Hindlimb muscle (tissue), 1 donor: Measurements from ENCODE around the gene ANKRD63. TPM values are rescaled to one million over a fixed set of nuclear protein-coding genes. Genes with fewer than 3 reads are reported as not detected.
A peak's percentile ranks its signal among the peaks of the same experiment; 100 is the strongest.

Source experiments
- DNase-seq: peaks from one replicate; pipeline ENCODE4 v3.0.0-alpha.2; 2013
- polyA plus RNA-seq: library from polyadenylated mRNA; unstranded; fragments of 120-200 nt; gene quantifications from one replicate; pipeline ENCODE4 v1.2.1, GENCODE V29; 2013; ENCODE audit not compliant: insufficient read length

The ANKRD63 gene
- polyA plus RNA-seq, 1 donor: 0.40 TPM

GRCh38 chr15:40293905-40294895 is 11.3 kb upstream of the ANKRD63 start:
- no peak for DNase-seq

- no peak for DNase-seq
Measured at GRCh38 chr15:40293006-40293405, 10.1 kb upstream of the ANKRD63 start.

DNA sequence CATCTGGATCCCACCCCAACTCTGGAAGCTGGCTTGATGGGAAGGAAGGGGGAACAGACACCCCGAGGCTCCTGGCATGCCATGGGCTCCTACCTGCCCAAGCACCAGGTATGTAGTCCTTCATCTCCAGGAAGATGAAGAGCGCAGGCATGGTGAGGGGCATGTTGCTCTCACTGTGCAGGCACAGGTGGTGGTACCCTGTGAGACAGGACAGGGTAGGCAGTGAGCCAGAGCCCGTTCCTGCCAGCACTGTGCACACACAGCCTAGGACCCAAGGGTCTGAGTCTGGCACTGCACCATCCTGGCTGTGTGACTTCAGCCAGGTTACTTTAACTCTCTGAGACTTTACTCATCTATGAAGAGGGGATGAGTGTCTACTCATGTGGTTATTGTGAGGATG is 9.4 kb upstream of the ANKRD63 start:
- no peak for DNase-seq

DNA sequence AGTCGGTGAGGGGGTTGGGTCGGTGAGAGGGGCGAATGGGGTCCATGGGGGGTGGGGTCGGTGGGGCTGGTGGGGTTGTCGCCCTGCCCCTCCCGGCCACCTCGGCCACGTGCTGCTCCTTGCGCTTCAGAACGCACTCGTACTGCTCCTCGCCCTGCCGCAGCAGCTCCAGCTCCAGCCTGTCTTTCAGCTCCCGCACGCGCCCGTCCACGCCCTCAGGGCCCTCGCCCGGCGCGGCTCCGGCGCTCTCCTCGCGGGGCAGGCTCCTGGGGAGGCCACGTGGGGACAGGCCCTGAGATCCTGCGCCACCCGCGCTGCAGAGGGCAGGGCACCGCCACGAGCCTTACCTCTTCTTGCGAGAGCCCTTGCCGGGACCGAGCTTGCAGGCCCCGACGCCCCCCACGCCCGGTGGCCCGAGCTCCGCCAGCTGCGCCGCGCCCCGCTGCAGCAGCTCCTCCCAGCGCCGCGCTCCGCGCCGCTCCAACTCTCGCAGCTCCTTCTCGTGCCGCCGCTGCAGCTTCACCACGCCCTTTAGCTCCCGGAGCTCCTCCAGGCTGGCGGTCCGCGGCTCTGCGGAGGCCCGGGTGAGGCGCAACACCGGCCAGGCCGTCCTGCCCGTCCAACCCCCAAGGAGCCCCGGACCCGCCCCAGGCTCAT is 8.2 kb upstream of the ANKRD63 start:
- DNase-seq: peak; percentile 51

- DNase-seq: no peak
Measured at GRCh38 chr15:40290545-40290917, 7.7 kb upstream of the ANKRD63 start.

DNA sequence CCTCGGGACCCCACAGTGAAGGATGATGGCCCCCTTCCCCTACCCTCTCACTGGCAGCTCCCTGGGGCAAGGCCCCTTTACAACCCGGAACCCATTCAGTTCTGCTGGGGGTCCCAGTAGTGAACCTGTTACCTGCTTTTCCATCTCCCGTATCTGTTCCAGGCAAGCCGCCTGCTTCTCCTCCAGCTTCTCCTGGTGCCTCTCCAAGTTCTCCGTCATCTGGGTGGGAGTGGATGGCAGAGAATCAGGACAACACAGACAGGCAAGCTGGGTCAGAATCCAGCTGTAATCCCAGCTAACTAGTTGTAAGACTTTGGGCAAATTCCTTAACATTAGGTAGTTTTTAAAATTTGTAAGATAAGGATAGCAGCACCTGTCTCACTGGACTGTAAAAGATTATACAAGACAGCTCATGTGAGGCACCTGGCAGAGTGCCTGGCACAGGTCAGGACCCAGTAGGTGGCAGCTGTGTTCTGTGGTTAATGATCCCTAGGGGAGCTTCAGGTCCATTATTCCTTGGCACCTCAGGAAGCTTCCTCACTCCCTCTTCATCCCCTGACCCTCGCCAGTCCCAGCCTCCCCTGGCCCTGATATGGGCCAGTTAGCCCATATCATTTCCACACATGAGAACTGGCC is 6.4 kb upstream of the ANKRD63 start:
- DNase-seq: no peak

DNA sequence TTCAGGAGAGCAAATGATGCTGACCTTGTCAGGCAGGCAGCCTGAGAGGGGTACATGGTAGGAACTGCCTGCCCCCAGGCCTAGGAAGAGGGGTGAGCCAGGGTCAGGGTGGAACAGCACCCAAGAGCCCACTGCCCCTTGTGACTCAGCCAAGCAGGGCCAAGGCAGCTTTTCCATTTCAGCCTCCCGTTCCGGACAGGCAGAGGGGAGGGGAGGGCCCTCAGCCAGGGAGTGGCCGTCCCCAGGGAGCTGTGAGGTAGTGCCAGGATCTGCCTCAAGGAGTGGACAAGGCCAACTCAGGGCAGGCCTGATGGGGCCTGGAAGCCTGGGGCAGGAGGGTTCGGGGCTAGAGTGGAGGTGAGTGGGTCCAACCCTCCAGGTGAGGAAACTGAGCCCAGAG is 5.1 kb upstream of the ANKRD63 start:
- no peak for DNase-seq

GRCh38 chr15:40287505-40287904 is 4.6 kb upstream of the ANKRD63 start:
- no peak for DNase-seq

GRCh38 chr15:40286794-40287193 is 3.9 kb upstream of the ANKRD63 start:
- DNase-seq: no peak

- DNase-seq: no peak
Measured at GRCh38 chr15:40286061-40286532, 3.2 kb upstream of the ANKRD63 start.

DNA sequence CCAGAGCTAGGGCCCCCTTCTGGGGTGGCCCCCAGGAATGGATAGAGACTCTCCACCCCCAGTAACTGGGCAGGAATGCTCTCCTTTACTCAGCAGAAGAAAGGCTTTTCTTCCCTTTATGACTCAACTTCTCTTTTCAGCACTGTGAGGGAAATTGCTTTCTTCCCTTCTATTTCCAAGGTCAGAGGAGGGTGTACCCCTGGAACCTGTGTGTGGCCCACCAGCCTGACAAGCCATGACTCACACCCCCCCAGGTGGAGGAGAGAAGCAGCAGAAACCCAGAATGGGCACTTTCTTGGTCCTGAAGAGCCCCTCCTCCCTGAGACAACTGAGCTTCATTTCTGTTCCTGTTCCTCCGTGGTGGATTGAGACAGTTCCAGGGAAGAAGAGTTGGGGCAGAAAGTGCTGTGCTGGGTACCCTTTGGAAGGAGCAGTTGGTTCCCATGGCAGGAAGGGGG is 2.7 kb upstream of the ANKRD63 start:
- no peak for DNase-seq

GRCh38 chr15:40285151-40285550 is 2.3 kb upstream of the ANKRD63 start:
- no peak for DNase-seq

GRCh38 chr15:40283615-40284300 is 894 bp upstream of the ANKRD63 start:
- no peak for DNase-seq

DNA sequence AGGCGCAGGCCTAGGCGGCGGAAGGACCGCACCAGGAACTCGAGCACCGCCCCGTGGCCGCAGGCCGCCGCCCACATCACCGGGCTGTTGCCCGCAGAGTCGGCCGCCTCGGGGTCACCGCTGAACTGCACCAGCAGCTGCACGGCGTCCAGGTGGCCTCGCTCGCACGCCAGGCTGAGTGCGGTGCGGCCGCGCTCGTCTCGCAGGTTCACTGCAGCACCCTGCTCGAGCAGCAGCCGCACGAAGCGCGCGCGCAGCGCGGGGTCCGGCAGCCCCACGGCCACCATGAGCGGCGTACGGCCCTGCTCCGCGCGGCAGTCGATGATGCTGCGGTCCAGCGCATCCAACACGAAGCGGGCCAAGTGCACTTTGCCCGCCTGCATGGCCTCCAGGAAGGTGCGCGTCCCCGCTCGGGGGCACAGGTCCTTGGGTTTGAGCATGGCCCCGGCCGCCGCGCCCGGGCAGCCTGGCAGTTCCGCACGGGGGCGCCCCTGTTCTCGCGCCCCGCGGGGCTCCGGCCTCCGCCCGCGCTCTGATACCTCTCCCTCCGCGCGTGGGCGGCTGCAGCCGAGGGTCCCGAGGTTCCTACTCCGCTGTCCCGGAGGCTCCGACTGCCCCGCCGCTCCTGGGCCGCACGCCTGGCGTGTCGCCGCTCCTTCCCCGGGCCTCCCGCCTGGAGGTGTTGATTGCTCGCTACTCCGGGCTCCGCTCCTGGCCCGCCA is 556 bp downstream of the ANKRD63 start:
- no peak for DNase-seq

DNA sequence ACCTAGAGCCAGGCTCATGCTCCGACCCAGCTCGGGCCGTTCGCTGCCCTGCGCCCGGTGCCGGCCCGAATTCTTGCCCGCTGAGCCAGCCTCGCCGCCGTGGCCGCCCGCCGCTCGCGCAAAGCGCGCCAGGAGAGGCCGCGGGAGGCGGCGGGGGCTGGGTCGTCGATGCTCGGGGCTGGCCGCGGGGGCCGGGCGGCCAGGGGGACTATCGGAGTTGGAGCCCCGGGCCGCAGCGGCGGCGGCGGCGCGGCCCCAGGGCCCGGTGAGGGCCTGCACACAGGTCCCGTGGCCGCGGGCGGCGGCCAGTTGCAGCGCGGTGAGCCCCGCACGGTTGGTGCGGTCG is 1.1 kb downstream of the ANKRD63 start:
- DNase-seq: no peak

DNA sequence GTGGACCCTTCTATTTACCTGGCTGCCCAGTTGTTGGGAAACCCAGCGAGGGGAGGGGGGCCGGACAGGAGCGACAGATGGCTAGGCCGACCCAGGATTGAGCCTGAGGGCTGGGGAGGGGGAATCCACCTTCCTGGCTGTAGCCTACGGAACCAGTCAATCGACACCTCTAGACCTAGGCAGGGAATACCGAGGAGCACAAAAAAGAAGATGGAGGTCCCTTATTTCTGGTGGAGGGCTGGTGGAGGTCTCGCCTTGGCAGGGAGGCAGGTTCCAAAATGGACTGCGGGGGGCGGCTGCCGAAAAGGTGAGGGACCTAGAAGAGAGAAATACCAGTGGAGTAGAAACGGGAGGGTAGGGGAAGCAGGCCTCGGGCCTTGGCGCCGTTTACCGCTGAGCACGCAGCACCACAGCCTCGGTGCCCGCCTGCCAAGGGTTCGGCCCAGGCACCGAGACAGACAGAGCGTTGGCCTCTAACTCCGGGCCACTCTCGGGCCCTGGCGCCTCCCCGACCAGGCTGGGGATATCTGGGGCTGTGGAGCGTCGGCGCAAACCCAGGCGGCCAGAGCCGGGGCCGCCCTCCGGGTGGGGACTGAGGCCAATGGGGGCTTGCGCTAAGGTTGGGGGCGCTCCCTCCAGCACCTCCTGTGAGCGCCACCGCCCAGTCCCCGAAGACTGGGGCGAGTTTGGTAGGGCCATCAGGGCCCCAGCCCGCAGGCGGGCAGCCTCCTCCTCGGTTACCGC is 1.6 kb downstream of the ANKRD63 start:
- no peak for DNase-seq

DNA sequence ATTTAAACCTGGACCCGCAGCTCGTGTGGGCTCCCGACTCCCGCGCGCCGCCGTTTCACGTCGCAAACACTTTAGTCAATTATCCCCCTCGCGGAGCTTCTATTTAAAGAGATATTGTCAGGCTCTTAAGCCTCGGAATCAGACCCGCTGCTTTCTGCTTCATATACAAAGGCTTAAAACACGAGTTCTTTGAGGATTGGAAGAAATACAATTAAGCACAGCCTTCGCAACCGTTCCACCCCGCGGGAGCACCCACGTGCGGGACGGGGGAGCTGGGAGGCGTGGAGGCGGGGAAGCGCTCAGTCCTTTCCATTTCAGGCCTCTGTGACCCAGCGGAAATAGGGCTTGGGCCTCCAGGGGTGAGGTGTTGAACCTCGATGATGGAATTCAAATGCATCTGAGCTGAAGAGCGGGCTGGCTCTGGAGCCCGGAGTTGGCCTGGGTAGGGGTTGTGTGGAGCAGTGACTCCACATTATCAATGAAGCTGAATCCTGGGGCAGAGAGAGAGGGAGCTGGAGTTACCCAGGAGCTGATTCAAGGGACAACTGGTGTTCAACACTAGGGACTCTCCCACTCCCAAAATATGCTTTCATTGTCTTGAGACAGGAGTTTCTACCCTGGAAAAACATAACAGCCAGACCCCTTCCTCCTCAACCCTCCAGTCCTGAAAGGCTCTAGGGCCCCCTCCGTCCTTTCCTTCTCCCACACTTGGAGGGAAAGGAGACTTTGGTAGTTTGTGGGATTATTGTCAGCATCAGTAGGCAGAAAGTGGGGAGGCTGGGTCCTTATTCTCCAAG is 2.4 kb downstream of the ANKRD63 start:
- DNase-seq: no peak

DNA sequence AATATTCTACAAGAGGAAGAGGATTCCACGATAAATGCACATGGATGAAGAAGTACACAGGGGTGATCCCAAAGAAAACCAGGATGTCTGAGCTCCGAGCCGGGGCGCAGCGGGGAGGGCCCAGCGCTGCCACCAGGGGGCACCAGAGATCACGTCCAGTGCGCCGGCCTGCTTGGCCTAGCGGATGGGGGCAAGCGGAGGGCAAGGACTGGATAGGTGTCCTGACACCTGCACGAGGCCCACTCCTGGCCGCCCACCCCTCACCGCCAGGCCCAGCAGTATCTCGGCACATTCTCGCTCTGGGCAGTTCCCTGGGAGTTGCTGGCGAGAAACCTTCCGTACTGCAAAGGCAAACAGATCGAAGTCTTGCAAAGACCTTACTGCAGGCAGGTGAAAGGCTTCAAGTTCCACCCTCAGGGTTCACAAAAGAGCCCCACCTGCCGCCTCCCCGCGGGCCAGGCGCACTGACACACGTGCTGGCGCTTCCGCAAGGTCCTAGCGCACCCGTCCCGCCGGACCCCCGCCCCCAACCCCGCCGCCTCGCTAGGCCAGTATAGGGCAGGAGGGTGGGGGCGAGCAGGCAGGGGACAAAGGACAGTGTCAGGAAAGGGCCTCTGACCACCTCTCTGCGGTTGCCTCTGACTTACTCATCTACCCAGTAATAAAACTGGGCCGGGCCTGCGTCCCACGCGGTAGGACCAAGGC is 3.3 kb downstream of the ANKRD63 start:
- DNase-seq: peak; percentile 60

- no peak for DNase-seq
Measured at GRCh38 chr15:40278026-40278425, 4.8 kb downstream of the ANKRD63 start.

DNA sequence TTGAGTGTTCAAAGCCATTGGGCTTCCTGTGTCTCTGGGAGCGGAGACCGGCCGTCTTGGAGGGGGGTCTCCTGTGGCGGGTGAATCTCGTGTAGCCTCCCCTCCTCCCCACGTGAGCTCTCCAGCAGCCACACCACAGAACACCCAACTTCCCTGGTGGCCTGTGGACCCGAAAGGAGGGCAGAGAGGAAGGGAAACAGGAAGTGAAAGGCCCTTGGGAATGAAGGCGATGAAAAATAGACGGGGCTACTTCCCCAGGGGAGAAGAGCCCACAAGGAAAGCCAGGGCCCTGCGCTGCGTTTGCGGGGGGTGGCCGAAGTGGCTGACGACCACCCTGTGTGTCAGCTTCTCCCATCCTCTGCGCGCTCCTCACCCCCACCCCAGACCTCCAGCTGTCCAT is 5.4 kb downstream of the ANKRD63 start:
- DNase-seq: no peak
